Stimulated activated CD8-positive, alpha-beta memory T cell treated with anti-CD3 and anti-CD28 coated beads, Interleukin-7, amount 100 ng/mL, for 48 hours (primary cell): ENCODE data around the gene SEMA6D.
"Not testable (repeated sequence)": the region's sequence is repeated elsewhere in the genome, so short reads cannot be mapped to it uniquely, and the experiment has no call there.

Experiments
- DNase-seq, 2 donors: peaks; one replicate each; pipeline ENCODE4 v3.0.0-alpha.2; 2020; ENCODE audit warnings: low read depth in 1 of 2; ENCODE audit errors: extremely low read depth in 1 of 2

Gene SEMA6D

GRCh38 chr15:47718497-47719437 is 1.5 kb downstream of the SEMA6D start:
- no peak for DNase-seq

- no peak for DNase-seq
These were observed 2.4 kb downstream of the SEMA6D start for GRCh38 chr15:47719730-47720129.

GRCh38 chr15:47720555-47720954 is 3.2 kb downstream of the SEMA6D start:
- no peak for DNase-seq

GRCh38 chr15:47721676-47722075 is 4.4 kb downstream of the SEMA6D start:
- no peak for DNase-seq

GRCh38 chr15:47724346-47724745 is 7.0 kb downstream of the SEMA6D start:
- DNase-seq, result no peak

- DNase-seq, result no peak
These were observed 7.7 kb downstream of the SEMA6D start for GRCh38 chr15:47725051-47725450.

- DNase-seq, result no peak
These were observed 8.6 kb downstream of the SEMA6D start for GRCh38 chr15:47725906-47726305.

GRCh38 chr15:47726399-47726823 is 9.1 kb downstream of the SEMA6D start:
- DNase-seq, result no peak

- no peak for DNase-seq
These were observed 9.8 kb downstream of the SEMA6D start for GRCh38 chr15:47727137-47727536.

GRCh38 chr15:47727676-47728075 is 10.4 kb downstream of the SEMA6D start:
- no peak for DNase-seq

GRCh38 chr15:47728426-47728825 is 11.1 kb downstream of the SEMA6D start:
- DNase-seq, result no peak

- no peak for DNase-seq
These were observed 11.6 kb downstream of the SEMA6D start for GRCh38 chr15:47728886-47729285.

GRCh38 chr15:47731230-47731629 is 13.9 kb downstream of the SEMA6D start:
- no peak for DNase-seq

- DNase-seq, result no peak
These were observed 14.9 kb downstream of the SEMA6D start for GRCh38 chr15:47732248-47732647.

GRCh38 chr15:47733085-47733484 is 15.8 kb downstream of the SEMA6D start:
- DNase-seq, result no peak

GRCh38 chr15:47736143-47736786 is 19.0 kb downstream of the SEMA6D start:
- no peak for DNase-seq

- no peak for DNase-seq
These were observed 20.2 kb downstream of the SEMA6D start for GRCh38 chr15:47737477-47737876.

- not testable (repeated sequence) for DNase-seq
These were observed 21.0 kb downstream of the SEMA6D start for GRCh38 chr15:47738144-47738825.

- DNase-seq, result no peak
These were observed 23.8 kb downstream of the SEMA6D start for GRCh38 chr15:47741082-47741481.

GRCh38 chr15:47741907-47742306 is 24.6 kb downstream of the SEMA6D start:
- DNase-seq, result no peak

GRCh38 chr15:47742334-47742733 is 25.0 kb downstream of the SEMA6D start:
- no peak for DNase-seq

GRCh38 chr15:47742742-47743141 is 25.4 kb downstream of the SEMA6D start:
- DNase-seq, result no peak
